AG04449 (cell line): ENCODE measurements around the gene IL1R2.

Source experiments
- CTCF ChIA-PET: fragments of 350-600 bp; formaldehyde crosslinking; extraction: SDS; loops from one replicate; lab custom pipeline; 2021; ENCODE audit warnings: antibody characterized with exemption; lab: Yijun Ruan, JAX
- POLR2A ChIA-PET: fragments of 400-600, 350-600 bp; formaldehyde crosslinking; extraction: SDS; loops from one replicate; lab custom pipeline; 2020; ENCODE audit warnings: antibody characterized with exemption, inconsistent platforms; lab: Yijun Ruan, JAX
- DNase-seq: peaks from one replicate; pipeline ENCODE4 v3.0.0-alpha.2; 2010; ENCODE audit warnings: low read depth, low spot score
- H3K4me3 ChIP-seq: 2 replicates; pipeline ENCODE4 v1.5.1; 2011; ENCODE audit warnings: low read depth, mild to moderate bottlenecking, control low read depth, low read length
- CTCF ChIP-seq: IDR thresholded peaks from one replicate; pipeline ENCODE4 v1.5.1; 2011; ENCODE audit warnings: mild to moderate bottlenecking, moderate library complexity, low read length, control low read depth, inconsistent platforms; ENCODE audit not compliant: insufficient read depth; ENCODE audit errors: missing control alignments

The IL1R2 gene

GRCh38 chr2:101991721-101992145 is at the start of gene IL1R2:
Gene IL1R2 (plus strand): TSS chr2:101991960. CDS start chr2:102008576, 16,616 bp downstream.
- DNase-seq = no peak
- ChIA-PET POLR2A (no interaction called here), CTCF (interaction anchor here (0.6 kb wide), 1 partner anchor 134 kb away, joined by 3 read pairs; no protein-coding TSS in a partner anchor)
- H3K4me3 ChIP-seq = no peak within 1 kb of the TSS
- TF ChIP-seq CTCF = no peak

GRCh38 chr2:101942851-101943250 is 48.9 kb upstream of the IL1R2 start:
- no peak for DNase-seq
- no peak overlapping the region for H3K4me3 ChIP-seq
- TF ChIP-seq CTCF = no peak
- ChIA-PET CTCF (no interaction called here), POLR2A (no interaction called here)

- POLR2A ChIA-PET = no interaction called here
- no peak for DNase-seq
- no peak overlapping the region for H3K4me3 ChIP-seq
Measured at GRCh38 chr2:101946372-101947039, 45.3 kb upstream of the IL1R2 start.

GRCh38 chr2:101947374-101947773 is 44.4 kb upstream of the IL1R2 start:
- no peak for DNase-seq
- ChIA-PET POLR2A (no interaction called here), CTCF (no interaction called here)
- H3K4me3 ChIP-seq = no peak overlapping the region
- TF ChIP-seq CTCF = no peak

More at GRCh38 chr2:101946372-101947039, 45.3 kb upstream of the IL1R2 start:
- CTCF ChIA-PET = no interaction called here
- TF ChIP-seq CTCF = no peak

GRCh38 chr2:101948625-101949155 is 43.1 kb upstream of the IL1R2 start:
- CTCF ChIA-PET = no interaction called here

More at GRCh38 chr2:101948625-101949155, 43.1 kb upstream of the IL1R2 start:
- H3K4me3 ChIP-seq = no peak overlapping the region
- TF ChIP-seq CTCF = no peak
- DNase-seq = no peak
- POLR2A ChIA-PET = no interaction called here
